Measurements from ENCODE around the gene DDO. TPM values are rescaled to one million over a fixed set of nuclear protein-coding genes. Genes with fewer than 3 reads are reported as not detected.

The DDO gene
- total and polyA plus RNA-seq, 2 experiments from 2014 or later: 0.27 to 0.56 TPM

DNA sequence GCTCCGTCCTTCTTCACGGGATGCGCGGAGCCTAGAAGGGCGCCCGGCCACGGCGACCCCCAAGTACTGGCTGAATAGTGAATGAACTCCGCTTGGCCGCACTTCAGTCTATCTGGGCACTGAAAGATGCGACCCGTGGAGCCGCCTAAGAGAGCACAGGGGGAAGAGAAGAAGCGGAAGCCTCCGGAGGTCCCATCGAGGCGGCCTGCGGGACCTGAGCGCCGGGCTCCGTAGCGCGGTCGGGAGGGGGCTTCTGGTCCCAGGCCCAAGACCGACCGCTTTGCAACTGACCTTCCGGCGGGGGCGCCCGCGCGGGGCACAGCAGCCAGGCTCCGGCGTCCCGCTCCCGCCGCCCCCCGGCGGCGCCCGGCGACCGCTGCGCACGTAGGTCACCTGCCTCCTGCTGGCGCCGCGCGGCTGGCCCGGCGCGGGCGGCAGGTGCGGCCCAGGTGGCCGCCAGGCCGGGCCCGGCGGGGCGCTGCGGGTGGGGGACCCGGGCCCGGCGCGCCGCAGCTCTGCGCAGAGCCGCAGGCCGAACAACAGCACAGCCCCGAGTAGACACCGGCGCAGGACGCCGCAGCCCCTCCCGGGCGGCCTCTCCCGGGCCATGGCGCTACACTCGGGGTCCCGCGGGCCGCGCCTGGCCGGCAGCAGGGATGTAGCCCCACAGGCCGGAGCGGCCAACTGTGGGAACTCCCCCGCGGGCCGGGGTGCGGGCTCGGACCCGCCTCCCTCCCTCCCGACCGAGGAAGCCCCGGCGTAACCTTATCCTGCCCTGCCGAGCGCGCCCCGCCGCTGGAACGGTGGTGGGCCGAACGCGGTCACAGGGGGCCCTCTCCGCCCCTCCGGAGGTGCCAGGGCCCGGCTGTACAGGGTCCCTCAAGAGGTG is 57.5 kb downstream of the DDO start, which contains the start of gene METTL24:
TSS of gene METTL24 (minus strand) at position 686 of the 889 bp plus-strand sequence. CDS start at position 609, 77 bp downstream.
- TF ChIP-seq, protein P1, sequence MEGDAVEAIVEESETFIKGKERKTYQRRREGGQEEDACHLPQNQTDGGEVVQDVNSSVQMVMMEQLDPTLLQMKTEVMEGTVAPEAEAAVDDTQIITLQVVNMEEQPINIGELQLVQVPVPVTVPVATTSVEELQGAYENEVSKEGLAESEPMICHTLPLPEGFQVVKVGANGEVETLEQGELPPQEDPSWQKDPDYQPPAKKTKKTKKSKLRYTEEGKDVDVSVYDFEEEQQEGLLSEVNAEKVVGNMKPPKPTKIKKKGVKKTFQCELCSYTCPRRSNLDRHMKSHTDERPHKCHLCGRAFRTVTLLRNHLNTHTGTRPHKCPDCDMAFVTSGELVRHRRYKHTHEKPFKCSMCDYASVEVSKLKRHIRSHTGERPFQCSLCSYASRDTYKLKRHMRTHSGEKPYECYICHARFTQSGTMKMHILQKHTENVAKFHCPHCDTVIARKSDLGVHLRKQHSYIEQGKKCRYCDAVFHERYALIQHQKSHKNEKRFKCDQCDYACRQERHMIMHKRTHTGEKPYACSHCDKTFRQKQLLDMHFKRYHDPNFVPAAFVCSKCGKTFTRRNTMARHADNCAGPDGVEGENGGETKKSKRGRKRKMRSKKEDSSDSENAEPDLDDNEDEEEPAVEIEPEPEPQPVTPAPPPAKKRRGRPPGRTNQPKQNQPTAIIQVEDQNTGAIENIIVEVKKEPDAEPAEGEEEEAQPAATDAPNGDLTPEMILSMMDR (IDR thresholded peaks at IDR 0.05; ENCODE audit: low read depth, low read length): no peak
- peak in 1 of 2 donors; percentile 56 for DNase-seq (ENCODE audit: low read depth in 1 of 2, low spot score in 1 of 2)
- Histone ChIP-seq H3K27ac (peak within 1 kb of the TSS; percentile 82), H3K4me3 (peak within 1 kb of the TSS; percentile 39), H3K9me3 (ENCODE audit: low read depth) (no peaks in the 10 kb centered on the region), H3K36me3 (no peaks in the 10 kb centered on the region), H3K27me3 (no peaks in the 10 kb centered on the region), H3K4me1 (ENCODE audit: low read depth) (peaks cover 37% of the 10 kb centered on the region)

DNA sequence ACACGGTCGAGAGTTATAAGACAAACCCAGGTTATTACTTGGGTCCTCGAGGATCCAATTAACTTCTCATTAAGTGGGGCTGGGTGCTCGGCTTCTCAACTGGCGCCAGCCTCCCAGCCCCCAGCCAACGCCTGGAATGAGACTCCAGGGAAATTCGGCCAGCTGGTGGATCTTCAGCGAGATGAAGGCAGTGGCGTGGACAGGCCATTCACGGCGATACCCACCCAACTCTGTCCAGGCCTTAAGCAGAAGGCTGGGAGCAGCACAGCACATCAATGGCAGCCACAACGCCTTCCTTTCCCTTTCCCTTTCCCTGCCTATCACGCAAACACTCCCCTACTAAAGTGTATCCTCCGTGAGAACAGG is 58.1 kb downstream of the DDO start:
- Histone ChIP-seq H3K27ac (peak overlapping the region; percentile 75), H3K27me3 (no peaks in the 10 kb centered on the region), H3K4me1 (ENCODE audit: low read depth) (peaks cover 44% of the 10 kb centered on the region), H3K36me3 (no peaks in the 10 kb centered on the region), H3K4me3 (peak overlapping the region; percentile 31), H3K9me3 (ENCODE audit: low read depth) (no peaks in the 10 kb centered on the region)
- TF ChIP-seq, protein P1 (IDR thresholded peaks at IDR 0.05; ENCODE audit: low read depth, low read length): no peak
- DNase-seq (ENCODE audit: low read depth in 1 of 2, low spot score in 1 of 2): no peak

DNA sequence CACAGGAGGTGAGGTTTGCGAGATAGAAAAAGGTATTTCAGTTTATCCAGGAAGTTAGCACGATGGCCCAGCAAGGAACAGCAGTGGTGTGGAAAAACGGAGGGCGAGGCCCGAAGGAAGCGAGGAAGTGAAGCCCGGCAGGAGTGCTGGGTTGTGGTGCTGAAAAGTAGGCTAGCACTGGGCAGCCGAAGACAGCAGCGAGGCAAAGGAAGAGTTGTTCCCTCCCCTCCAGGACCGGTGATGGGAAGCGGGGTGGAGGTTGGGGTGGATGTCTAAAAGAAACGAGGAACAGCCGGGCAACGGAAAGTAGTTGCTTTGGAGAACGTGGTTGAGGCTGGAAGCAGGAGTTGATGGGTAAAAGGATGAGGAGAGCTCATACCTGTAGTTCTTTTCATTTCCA is 58.6 kb downstream of the DDO start:
- no peak for DNase-seq (ENCODE audit: low read depth in 1 of 2, low spot score in 1 of 2)

DNA sequence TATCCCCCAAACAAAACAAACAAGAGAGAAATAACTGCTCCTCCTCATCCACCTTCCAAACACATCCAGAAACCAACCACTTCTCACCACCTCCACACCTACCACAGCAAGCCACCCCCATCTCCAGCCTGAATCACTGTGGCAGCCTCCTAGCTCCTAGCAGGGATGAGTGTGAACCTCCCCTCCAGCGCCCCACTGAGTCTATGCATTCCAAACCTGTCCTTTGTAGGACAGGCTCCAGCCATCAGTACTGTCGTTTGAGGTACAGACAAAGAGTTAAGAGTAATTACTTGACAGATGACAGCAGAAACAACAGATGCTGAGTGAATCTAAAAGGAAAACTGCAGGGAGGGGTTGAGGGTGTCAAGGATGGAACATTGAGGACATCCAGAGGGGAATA is 59.6 kb downstream of the DDO start:
- Histone ChIP-seq H3K9me3 (ENCODE audit: low read depth) (no peaks in the 10 kb centered on the region), H3K36me3 (no peaks in the 10 kb centered on the region), H3K27ac (peak overlapping the region; percentile 97), H3K4me3 (no peak overlapping the region), H3K27me3 (no peaks in the 10 kb centered on the region), H3K4me1 (ENCODE audit: low read depth) (peaks cover 57% of the 10 kb centered on the region)
- TF ChIP-seq, protein P1 (IDR thresholded peaks at IDR 0.05; ENCODE audit: low read depth, low read length): no peak
- no peak for DNase-seq (ENCODE audit: low read depth in 1 of 2, low spot score in 1 of 2)

More for the DNA sequence above, 58.6 kb downstream of the DDO start:
- no peaks in the 10 kb centered on the region for H3K27me3 ChIP-seq
- H3K9me3 ChIP-seq (ENCODE audit: low read depth): no peaks in the 10 kb centered on the region
- TF ChIP-seq, protein P1 (IDR thresholded peaks at IDR 0.05; ENCODE audit: low read depth, low read length): no peak
- no peaks in the 10 kb centered on the region for H3K36me3 ChIP-seq
- no peak overlapping the region for H3K27ac ChIP-seq
- peaks cover 49% of the 10 kb centered on the region for H3K4me1 ChIP-seq (ENCODE audit: low read depth)
- H3K4me3 ChIP-seq: no peak overlapping the region

DNA sequence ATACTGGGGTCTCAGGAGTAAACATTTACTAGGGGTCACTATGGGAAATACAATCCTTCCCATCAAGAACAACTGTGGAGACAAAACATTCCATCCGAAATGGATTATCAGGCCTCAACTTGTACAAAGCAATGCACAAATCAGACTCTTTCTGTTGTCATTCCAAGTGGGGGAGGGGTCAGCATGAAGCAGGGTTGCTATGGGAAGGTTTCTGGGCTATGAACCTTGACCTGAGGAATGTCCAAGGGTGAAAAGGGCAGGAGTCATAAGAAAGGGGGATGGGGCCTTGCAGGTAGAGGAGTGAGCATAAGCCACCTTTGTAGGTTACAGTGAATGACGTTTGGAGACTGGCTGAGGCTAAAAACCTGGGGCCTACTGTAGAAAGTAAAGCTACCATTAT is 60.4 kb downstream of the DDO start:
- H3K4me3 ChIP-seq: no peak overlapping the region

More for the DNA sequence above, 60.4 kb downstream of the DDO start:
- peaks cover 57% of the 10 kb centered on the region for H3K4me1 ChIP-seq (ENCODE audit: low read depth)
- no peak for DNase-seq (ENCODE audit: low read depth in 1 of 2, low spot score in 1 of 2)
- TF ChIP-seq, protein P1 (IDR thresholded peaks at IDR 0.05; ENCODE audit: low read depth, low read length): no peak
- H3K36me3 ChIP-seq: no peaks in the 10 kb centered on the region
- H3K27ac ChIP-seq: peak overlapping the region; percentile 97
- no peaks in the 10 kb centered on the region for H3K27me3 ChIP-seq
- H3K9me3 ChIP-seq (ENCODE audit: low read depth): no peaks in the 10 kb centered on the region
